ENCODE results near the gene CCDC172.

DNA sequence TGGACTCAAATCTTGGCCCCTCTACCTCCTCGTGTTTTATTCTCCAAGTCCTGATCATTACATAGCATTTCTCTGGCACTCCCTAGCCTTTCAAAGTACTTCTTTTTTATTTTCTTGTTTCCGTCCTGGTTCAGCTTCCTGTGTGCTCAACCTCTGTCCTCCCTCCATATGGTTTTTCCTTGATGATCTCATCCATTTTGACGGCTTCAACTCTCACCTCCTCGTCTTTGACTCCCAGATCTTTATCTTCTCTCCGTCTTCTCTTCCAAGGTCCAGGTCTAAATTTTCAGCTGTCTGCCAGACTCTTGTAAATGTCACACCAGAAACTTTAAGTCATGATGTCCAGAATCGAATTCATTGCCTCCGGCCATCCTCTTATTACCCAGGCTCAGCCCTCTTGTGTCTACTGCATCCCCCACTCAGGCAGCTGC is 27.9 kb upstream of the CCDC172 start:
- TF ChIP-seq POLR2A (IDR thresholded peaks at IDR 0.05) (no peak), CTCF (IDR thresholded peaks at IDR 0.05) (no peak)

All from Peyer's patch (tissue), 4 donors.